ENCODE data around the gene FGG. TPM values are rescaled to one million over a fixed set of nuclear protein-coding genes. Genes with fewer than 3 reads are reported as not detected.

The FGG gene
- total and polyA plus RNA-seq, 10 of the 15 experiments (the other 5 are each of a cell fraction or from before 2014, with no cell fraction given), result 1.8 TPM; not detected in 9

GRCh38 chr4:154565704-154566103 lies 46.8 kb downstream of the FGG start (continued):
- TF ChIP-seq ZBTB11 (CRISPR knock-in tag; IDR thresholded peaks at IDR 0.05), result no peak
- TF ChIP-seq BACH1 (IDR thresholded peaks at IDR 0.05; ENCODE audit: borderline replicate concordance), result no peak
- no peak for TF ChIP-seq ZNF24 (IDR thresholded peaks at IDR 0.05)
- no peak for TF ChIP-seq ZSCAN29 (IDR thresholded peaks at IDR 0.05)
- TF ChIP-seq ZNF207 (IDR thresholded peaks at IDR 0.05; ENCODE audit: borderline replicate concordance), result no peak
- TF ChIP-seq ZBTB4 (CRISPR knock-in tag; IDR thresholded peaks at IDR 0.05), result no peak
- no peak for TF ChIP-seq CBX3 (IDR thresholded peaks at IDR 0.05; ENCODE audit: borderline replicate concordance, low read depth)

Measured in GM12878 (cell line).